Neural cell (in vitro differentiated cells): ENCODE results near the gene MRPS24. TPM values are rescaled to one million over a fixed set of nuclear protein-coding genes. Genes with fewer than 3 reads are reported as not detected.
"Not testable (repeated sequence)": the region's sequence is repeated elsewhere in the genome, so short reads cannot be mapped to it uniquely, and the experiment has no call there.

ENCODE experiments used
- H2AFZ ChIP-seq: fragments of 200-600, 300-800 bp; sonication (generic), shearing (Covaris generic); 2 replicates; pipeline ENCODE4 v1.6.0; 2014; ENCODE audit warnings: low read depth, mild to moderate bottlenecking, antibody characterized with exemption, low read length, moderate library complexity
- H3F3A ChIP-seq: fragments of 200-600 bp; shearing (Covaris generic); 2 replicates; pipeline ENCODE4 v1.6.1; 2016; ENCODE audit warnings: mild to moderate bottlenecking, moderate library complexity, mixed read lengths, antibody characterized with exemption, low read length; ENCODE audit not compliant: insufficient read depth, poor library complexity, severe bottlenecking
- H3K27ac ChIP-seq: fragments of 200-600, 300-800 bp; sonication (generic), shearing (Covaris generic); 2 replicates; pipeline ENCODE4 v1.5.1; 2014; ENCODE audit warnings: mild to moderate bottlenecking, low read length, moderate library complexity
- H3K27me3 ChIP-seq: fragments of 300-800, 200-600 bp; sonication (generic), shearing (Covaris generic); 2 replicates; pipeline ENCODE4 v1.6.0; 2014; ENCODE audit warnings: mild to moderate bottlenecking, low read depth, low read length, moderate library complexity; ENCODE audit not compliant: insufficient read depth
- H3K36me3 ChIP-seq: fragments of 300-800, 200-600 bp; sonication (generic), shearing (Covaris generic); 2 replicates; pipeline ENCODE4 v1.5.1; 2014; ENCODE audit warnings: mild to moderate bottlenecking, antibody characterized with exemption, low read length, moderate library complexity; ENCODE audit not compliant: insufficient read depth
- H3K4me2 ChIP-seq: fragments of 300-800, 200-600 bp; sonication (generic), shearing (Covaris generic); 2 replicates; pipeline ENCODE4 v1.6.0; 2014; ENCODE audit warnings: mild to moderate bottlenecking, low read length
- H3K4me3 ChIP-seq: fragments of 300-800, 200-600 bp; sonication (generic), shearing (Covaris generic); 2 replicates; pipeline ENCODE4 v1.5.1; 2014; ENCODE audit warnings: mild to moderate bottlenecking, low read length, moderate library complexity
- H3K79me2 ChIP-seq: fragments of 200-600 bp; shearing (Covaris generic); replicated peaks from 2 replicates; pipeline ENCODE4 v1.6.0; 2014; ENCODE audit warnings: mild to moderate bottlenecking, low read length, moderate library complexity; ENCODE audit not compliant: insufficient read depth
- H3K9ac ChIP-seq: fragments of 300-800, 200-600 bp; sonication (generic), shearing (Covaris generic); 2 replicates; pipeline ENCODE4 v1.6.1; 2016; ENCODE audit warnings: mild to moderate bottlenecking, low read length, mixed read lengths
- H3K9me2 ChIP-seq: fragments of 200-600 bp; shearing (Covaris generic); 2 replicates; pipeline ENCODE4 v1.6.1; 2016; ENCODE audit warnings: mild to moderate bottlenecking, low read length, mixed read lengths; ENCODE audit not compliant: insufficient read depth
- H3K9me3 ChIP-seq: fragments of 200-600, 300-800 bp; sonication (generic), shearing (Covaris generic); 2 replicates; pipeline ENCODE4 v1.6.1; 2016; ENCODE audit warnings: mild to moderate bottlenecking, mixed run types, low read length, moderate library complexity, mixed read lengths
- H4K20me1 ChIP-seq: fragments of 200-600 bp; shearing (Covaris generic); 2 replicates; pipeline ENCODE4 v1.6.1; 2016; ENCODE audit warnings: mild to moderate bottlenecking, mixed run types; ENCODE audit not compliant: insufficient read depth
- EP300 ChIP-seq: fragments of 450-650 bp; conservative IDR thresholded peaks from 2 replicates; pipeline ENCODE4 v1.6.1; 2014; ENCODE audit warnings: antibody characterized with exemption, mild to moderate bottlenecking, moderate library complexity; ENCODE audit not compliant: poor library complexity, severe bottlenecking
- EZH2 ChIP-seq: fragments of 200-600, 300-800 bp; shearing (Covaris generic), sonication (generic); IDR thresholded peaks from 2 replicates; pipeline ENCODE4 v1.6.1; 2014; ENCODE audit warnings: antibody characterized with exemption, low read length, borderline replicate concordance, mild to moderate bottlenecking; ENCODE audit not compliant: insufficient read depth, poor library complexity, severe bottlenecking
- MXI1 ChIP-seq: fragments of 450-650 bp; conservative IDR thresholded peaks from 2 replicates; pipeline ENCODE4 v1.6.1; 2014; ENCODE audit warnings: antibody characterized with exemption, mild to moderate bottlenecking; ENCODE audit not compliant: poor library complexity, severe bottlenecking
- POLR2AphosphoS5 ChIP-seq: IDR thresholded peaks from 2 replicates; pipeline ENCODE4 v1.6.1; 2012
- RAD21 ChIP-seq: fragments of 450-650 bp; conservative IDR thresholded peaks from 2 replicates; pipeline ENCODE4 v1.6.1; 2014; ENCODE audit warnings: antibody characterized with exemption, mild to moderate bottlenecking, moderate library complexity
- SMC3 ChIP-seq: fragments of 450-650 bp; conservative IDR thresholded peaks from 2 replicates; pipeline ENCODE4 v1.6.1; 2014; ENCODE audit warnings: antibody characterized with exemption, mild to moderate bottlenecking, moderate library complexity; ENCODE audit not compliant: poor library complexity
- TAF1 ChIP-seq: IDR thresholded peaks from 2 replicates; pipeline ENCODE4 v1.6.1; 2012; ENCODE audit warnings: low read depth
- polyA plus RNA-seq: library from polyadenylated mRNA; depleted of rRNA; stranded (reverse); fragments of >200 nt; gene quantifications from 2 replicates; pipeline ENCODE4 v1.2.3, GENCODE V29; 2014
- TF ChIP-seq, protein P1 (sequence below): IDR thresholded peaks from 2 replicates; pipeline ENCODE4 v1.6.1; 2012; ENCODE audit warnings: borderline replicate concordance
- TF ChIP-seq, protein P2 (sequence below): fragments of 450-650 bp; IDR thresholded peaks from 2 replicates; pipeline ENCODE4 v1.5.1; 2014; ENCODE audit warnings: antibody characterized with exemption, mild to moderate bottlenecking, moderate library complexity; ENCODE audit not compliant: poor library complexity, severe bottlenecking

MRPS24 gene
- polyA plus RNA-seq, 1 donor from 2014 or later = 132 TPM

DNA sequence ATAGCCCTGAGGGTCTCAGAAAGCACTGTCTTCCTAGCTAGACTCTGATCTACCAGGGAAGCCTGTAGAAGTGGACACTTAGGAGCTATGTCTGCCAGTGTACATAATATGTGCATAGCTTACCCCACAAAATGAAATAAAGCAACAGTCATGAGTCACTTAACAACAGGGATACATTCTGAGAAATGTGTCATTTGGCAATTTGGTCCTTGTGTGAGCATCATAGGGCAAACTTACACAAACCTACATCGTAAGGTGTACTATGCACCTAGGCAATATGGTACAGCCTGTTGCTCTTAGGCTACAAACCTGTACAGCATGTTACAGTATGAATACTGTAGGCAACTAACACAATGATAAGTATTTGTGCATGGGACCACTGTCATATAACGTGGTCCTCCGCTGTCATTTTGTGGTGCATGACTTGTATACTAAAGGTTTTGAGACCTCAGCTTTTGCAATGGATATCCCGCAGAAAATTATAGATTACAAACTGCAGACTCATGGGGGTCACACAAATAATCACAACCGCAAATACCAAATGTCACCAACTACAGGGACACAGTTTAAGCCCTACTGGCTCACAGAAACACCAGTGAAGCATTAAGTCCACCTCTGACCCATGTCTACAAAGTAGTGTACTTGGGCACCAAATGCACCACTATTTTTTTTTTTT, 35.4 kb upstream of the MRPS24 start:
- Histone ChIP-seq H3K4me2 (peak overlapping the region; percentile 90), H3K79me2 (peaks cover 6% of the 10 kb centered on the region), H4K20me1 (no peaks in the 10 kb centered on the region)

DNA sequence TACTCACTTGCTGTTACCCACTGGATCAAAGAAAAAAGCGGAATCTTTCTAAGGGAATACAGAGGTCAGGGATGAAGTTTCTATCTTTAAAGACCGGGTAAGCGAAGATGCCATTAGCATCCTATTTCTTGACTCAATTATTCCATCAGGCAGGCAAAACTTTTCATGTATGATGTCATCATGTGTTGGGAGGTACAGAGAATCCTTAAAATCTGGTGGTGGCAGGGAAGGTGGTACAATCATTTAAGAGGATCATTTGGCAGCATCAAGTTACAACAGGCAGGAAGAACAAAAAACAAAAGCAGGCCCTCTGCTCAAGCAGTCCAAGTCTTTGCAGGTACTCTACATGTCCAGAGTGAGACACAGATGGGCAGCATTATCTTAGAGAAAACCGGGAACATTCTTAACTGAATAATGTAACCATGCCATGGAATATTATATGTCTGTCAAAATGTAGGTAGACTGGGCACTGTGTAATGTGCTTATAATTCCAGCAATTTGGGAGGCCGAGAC, 33.3 kb upstream of the MRPS24 start:
- Histone ChIP-seq H3K4me3 (no peak overlapping the region), H3K4me2 (no peak overlapping the region), H3K9me3 (no peaks in the 10 kb centered on the region), H2AFZ (no peak overlapping the region), H3K9me2 (no peaks in the 10 kb centered on the region), H3K36me3 (no peaks in the 10 kb centered on the region), H3K9ac (no peak overlapping the region), H3K27me3 (no peaks in the 10 kb centered on the region), H3F3A (no peaks in the 10 kb centered on the region), H3K27ac (no peak overlapping the region), H3K79me2 (peaks cover 8% of the 10 kb centered on the region), H4K20me1 (no peaks in the 10 kb centered on the region)
- TF ChIP-seq TAF1 (no peak), RAD21 (no peak)
- TF ChIP-seq, protein P1, sequence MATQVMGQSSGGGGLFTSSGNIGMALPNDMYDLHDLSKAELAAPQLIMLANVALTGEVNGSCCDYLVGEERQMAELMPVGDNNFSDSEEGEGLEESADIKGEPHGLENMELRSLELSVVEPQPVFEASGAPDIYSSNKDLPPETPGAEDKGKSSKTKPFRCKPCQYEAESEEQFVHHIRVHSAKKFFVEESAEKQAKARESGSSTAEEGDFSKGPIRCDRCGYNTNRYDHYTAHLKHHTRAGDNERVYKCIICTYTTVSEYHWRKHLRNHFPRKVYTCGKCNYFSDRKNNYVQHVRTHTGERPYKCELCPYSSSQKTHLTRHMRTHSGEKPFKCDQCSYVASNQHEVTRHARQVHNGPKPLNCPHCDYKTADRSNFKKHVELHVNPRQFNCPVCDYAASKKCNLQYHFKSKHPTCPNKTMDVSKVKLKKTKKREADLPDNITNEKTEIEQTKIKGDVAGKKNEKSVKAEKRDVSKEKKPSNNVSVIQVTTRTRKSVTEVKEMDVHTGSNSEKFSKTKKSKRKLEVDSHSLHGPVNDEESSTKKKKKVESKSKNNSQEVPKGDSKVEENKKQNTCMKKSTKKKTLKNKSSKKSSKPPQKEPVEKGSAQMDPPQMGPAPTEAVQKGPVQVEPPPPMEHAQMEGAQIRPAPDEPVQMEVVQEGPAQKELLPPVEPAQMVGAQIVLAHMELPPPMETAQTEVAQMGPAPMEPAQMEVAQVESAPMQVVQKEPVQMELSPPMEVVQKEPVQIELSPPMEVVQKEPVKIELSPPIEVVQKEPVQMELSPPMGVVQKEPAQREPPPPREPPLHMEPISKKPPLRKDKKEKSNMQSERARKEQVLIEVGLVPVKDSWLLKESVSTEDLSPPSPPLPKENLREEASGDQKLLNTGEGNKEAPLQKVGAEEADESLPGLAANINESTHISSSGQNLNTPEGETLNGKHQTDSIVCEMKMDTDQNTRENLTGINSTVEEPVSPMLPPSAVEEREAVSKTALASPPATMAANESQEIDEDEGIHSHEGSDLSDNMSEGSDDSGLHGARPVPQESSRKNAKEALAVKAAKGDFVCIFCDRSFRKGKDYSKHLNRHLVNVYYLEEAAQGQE = no peak
- TF ChIP-seq, protein P2, sequence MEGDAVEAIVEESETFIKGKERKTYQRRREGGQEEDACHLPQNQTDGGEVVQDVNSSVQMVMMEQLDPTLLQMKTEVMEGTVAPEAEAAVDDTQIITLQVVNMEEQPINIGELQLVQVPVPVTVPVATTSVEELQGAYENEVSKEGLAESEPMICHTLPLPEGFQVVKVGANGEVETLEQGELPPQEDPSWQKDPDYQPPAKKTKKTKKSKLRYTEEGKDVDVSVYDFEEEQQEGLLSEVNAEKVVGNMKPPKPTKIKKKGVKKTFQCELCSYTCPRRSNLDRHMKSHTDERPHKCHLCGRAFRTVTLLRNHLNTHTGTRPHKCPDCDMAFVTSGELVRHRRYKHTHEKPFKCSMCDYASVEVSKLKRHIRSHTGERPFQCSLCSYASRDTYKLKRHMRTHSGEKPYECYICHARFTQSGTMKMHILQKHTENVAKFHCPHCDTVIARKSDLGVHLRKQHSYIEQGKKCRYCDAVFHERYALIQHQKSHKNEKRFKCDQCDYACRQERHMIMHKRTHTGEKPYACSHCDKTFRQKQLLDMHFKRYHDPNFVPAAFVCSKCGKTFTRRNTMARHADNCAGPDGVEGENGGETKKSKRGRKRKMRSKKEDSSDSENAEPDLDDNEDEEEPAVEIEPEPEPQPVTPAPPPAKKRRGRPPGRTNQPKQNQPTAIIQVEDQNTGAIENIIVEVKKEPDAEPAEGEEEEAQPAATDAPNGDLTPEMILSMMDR = no peak

More for the DNA sequence above, 35.4 kb upstream of the MRPS24 start:
- no peak overlapping the region for H3K27ac ChIP-seq
- H3F3A ChIP-seq = no peaks in the 10 kb centered on the region
- H3K27me3 ChIP-seq = no peaks in the 10 kb centered on the region
- no peak overlapping the region for H3K9ac ChIP-seq
- H3K4me3 ChIP-seq = peak overlapping the region; percentile 70
- H3K36me3 ChIP-seq = no peaks in the 10 kb centered on the region
- H2AFZ ChIP-seq = no peak overlapping the region
- no peaks in the 10 kb centered on the region for H3K9me3 ChIP-seq
- no peaks in the 10 kb centered on the region for H3K9me2 ChIP-seq
- no peak for TF ChIP-seq EP300
- TF ChIP-seq, protein P2 = no peak
- TF ChIP-seq POLR2AphosphoS5 = no peak
- TF ChIP-seq MXI1 = no peak
- no peak for TF ChIP-seq EZH2
- TF ChIP-seq, protein P1 = no peak
- no peak for TF ChIP-seq TAF1
- TF ChIP-seq SMC3 = no peak
- no peak for TF ChIP-seq RAD21

DNA sequence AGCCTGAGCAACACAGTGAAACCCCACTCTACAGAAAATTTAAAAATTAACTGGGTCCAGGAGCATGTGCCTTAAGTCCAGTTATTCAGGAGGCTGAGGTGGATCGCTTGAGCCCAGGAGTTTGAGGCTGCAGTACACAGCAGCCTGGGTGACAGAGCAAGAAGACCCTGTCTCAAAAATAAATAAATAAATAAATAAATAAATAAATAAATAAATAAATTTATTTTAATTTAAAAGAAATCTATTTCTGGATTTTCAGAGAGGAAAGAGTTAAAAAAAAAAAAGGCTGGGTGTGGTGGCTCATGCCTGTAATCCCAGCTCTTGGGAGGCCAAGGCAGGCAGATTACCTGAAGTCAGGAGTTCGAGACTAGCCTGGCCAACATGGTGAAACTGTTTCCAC, 29.3 kb upstream of the MRPS24 start:
- not testable (repeated sequence) for H3K79me2 ChIP-seq, H2AFZ ChIP-seq, H3K9me2 ChIP-seq, H3K36me3 ChIP-seq, H4K20me1 ChIP-seq, H3K9me3 ChIP-seq, H3K4me2 ChIP-seq, H3F3A ChIP-seq, H3K27ac ChIP-seq, H3K9ac ChIP-seq, H3K27me3 ChIP-seq, H3K4me3 ChIP-seq
